ENCODE data around the gene B4GALT3. TPM values are rescaled to one million over a fixed set of nuclear protein-coding genes. Genes with fewer than 3 reads are reported as not detected.

B4GALT3 gene
- total and polyA plus RNA-seq, 9 of the 15 experiments (the other 6 are each of a cell fraction or from before 2014, with no cell fraction given): 31.2 to 103 (median 46.1) TPM

GRCh38 chr1:161190962-161191521 is 13.7 kb upstream of the B4GALT3 start:
- H3K4me2 ChIP-seq (ENCODE audit: insufficient read depth, low read length): no peak overlapping the region
- H3K79me2 ChIP-seq (ENCODE audit: control insufficient read depth, insufficient read depth, low read length): no peaks in the 10 kb centered on the region
- peaks cover 23 to 27% of the 10 kb centered on the region in 2 experiments for H3K4me1 ChIP-seq (replicated peaks in 1 of 2; ENCODE audit: control insufficient read depth in 2 of 2, insufficient read depth in 2 of 2, low read length in 2 of 2)
- WGBS (ENCODE audit: insufficient coverage, low coverage, missing lambda C conversion rate): 69% methylated on average over 19 of the region's 22 CpGs
- no peak overlapping the region for H2AFZ ChIP-seq (ENCODE audit: low read depth, low read length)
- CTCF ChIA-PET (ENCODE audit: low intra/inter-chr PET ratio): no interaction called here
- H3K9me1 ChIP-seq (ENCODE audit: control insufficient read depth, insufficient read depth, low read length): no peaks in the 10 kb centered on the region
- in situ Hi-C loops (cut with MboI) (no loop called here), intact Hi-C loops (cut with micrococcal nuclease) (no loop called here)
- H3K9ac ChIP-seq (ENCODE audit: insufficient read depth in 1 of 2, low read depth in 2 of 2, low read length in 2 of 2): peak overlapping the region in 1 of 2 experiments; percentile 53; a peak in 2 of 4 replicates
- no peaks in the 10 kb centered on the region for H4K20me1 ChIP-seq (replicated peaks; ENCODE audit: control insufficient read depth, insufficient read depth, low read length)
- H3K27me3 ChIP-seq (ENCODE audit: control insufficient read depth in 2 of 2, insufficient read depth in 2 of 2, low read length in 2 of 2): no peaks in the 10 kb centered on the region
- H3K36me3 ChIP-seq (ENCODE audit: control insufficient read depth, insufficient read depth, low read length): no peaks in the 10 kb centered on the region
- no peak overlapping the region for H3K27ac ChIP-seq (ENCODE audit: extremely low read depth, low read depth, low read length)
- POLR2A ChIA-PET: interaction anchor here (0.7 to 1.8 kb wide), 8 partner anchors 9 to 784 kb away, joined by 3 to 8 read pairs (median 3); partner anchors contain the start of genes B4GALT3, NDUFS2 and SDHC
- H3K9me3 ChIP-seq (replicated peaks; ENCODE audit: control insufficient read depth, insufficient read depth, low read depth, low read length): no peaks in the 10 kb centered on the region
- ATAC-seq (no peak), FAIRE-seq (no peak), DNase-seq (ENCODE audit: extremely low read depth in 1 of 4, low spot score in 3 of 4) (no peak)
- BruUV-seq (replicated peaks): no TSS peak
- H3K4me3 ChIP-seq: no peak overlapping the region
- no peak for TF ChIP-seq NFE2 (IDR thresholded peaks at IDR 0.05; ENCODE audit: low read depth)
- TF ChIP-seq ZNF778 (CRISPR knock-in tag; IDR thresholded peaks at IDR 0.05): no peak
- no peak for TF ChIP-seq TRIM28 (IDR thresholded peaks at IDR 0.05)
- no peak for TF ChIP-seq ZC3H4 (CRISPR knock-in tag; IDR thresholded peaks at IDR 0.05; ENCODE audit: borderline replicate concordance)
- TF ChIP-seq ZNF76 (CRISPR knock-in tag; IDR thresholded peaks at IDR 0.05; ENCODE audit: borderline replicate concordance): no peak
- TF ChIP-seq OTX1 (CRISPR knock-in tag; IDR thresholded peaks at IDR 0.05): no peak
- no peak for TF ChIP-seq ATF7 (IDR thresholded peaks at IDR 0.05)
- no peak for TF ChIP-seq MAZ (CRISPR knock-in tag; conservative IDR thresholded peaks at IDR 0.05 in 1 of 2, IDR thresholded peaks at IDR 0.05 in 1 of 2)
- TF ChIP-seq ZNF717 (CRISPR knock-in tag; IDR thresholded peaks at IDR 0.05): no peak
- TF ChIP-seq ZNF609 (CRISPR knock-in tag; IDR thresholded peaks at IDR 0.05; ENCODE audit: borderline replicate concordance): no peak
- TF ChIP-seq ZNF561 (CRISPR knock-in tag; conservative IDR thresholded peaks at IDR 0.05): no peak
- no peak for TF ChIP-seq BRF1 (IDR thresholded peaks at IDR 0.05; ENCODE audit: borderline replicate concordance, extremely low read depth, insufficient read length)
- TF ChIP-seq ZBTB33 (CRISPR knock-in tag; IDR thresholded peaks at IDR 0.05): no peak
- no peak for TF ChIP-seq NKRF (IDR thresholded peaks at IDR 0.05; ENCODE audit: borderline replicate concordance)
- no peak for TF ChIP-seq GTF2E2 (tag; IDR thresholded peaks at IDR 0.05)

Data from K562 (cell line).